ENCODE results near the gene RAI2. TPM values are rescaled to one million over a fixed set of nuclear protein-coding genes. Genes with fewer than 3 reads are reported as not detected.

RAI2 gene
- polyA plus RNA-seq, 1 experiment, result 0.04 TPM

GRCh38 chrX:17869580-17869979, 8.5 kb upstream of the RAI2 start:
- H3K36me3 ChIP-seq (ENCODE audit: control insufficient read depth, insufficient read depth, low read length), result no peaks in the 10 kb centered on the region
- H3K27me3 ChIP-seq (ENCODE audit: control insufficient read depth, insufficient read depth, low read length), result no peaks in the 10 kb centered on the region
- POLR2A ChIA-PET, result no interaction called here
- H3K4me3 ChIP-seq (ENCODE audit: low read depth, low read length), result no peak overlapping the region
- CTCF ChIA-PET, result no interaction called here
- TF ChIP-seq CTCF (IDR thresholded peaks at IDR 0.05; ENCODE audit: insufficient read depth, low read depth, low read length), result no peak
- DNase-seq (ENCODE audit: low read depth), result no peak

- H3K36me3 ChIP-seq (ENCODE audit: control insufficient read depth, insufficient read depth, low read length), result no peaks in the 10 kb centered on the region
- ChIA-PET POLR2A (no interaction called here), CTCF (no interaction called here)
- TF ChIP-seq CTCF (IDR thresholded peaks at IDR 0.05; ENCODE audit: insufficient read depth, low read depth, low read length), result no peak
- no peak for DNase-seq (ENCODE audit: low read depth)
- peaks cover 14% of the 10 kb centered on the region; the same call in 1 of the 2 replicates for H3K27me3 ChIP-seq (ENCODE audit: control insufficient read depth, insufficient read depth, low read length)
- H3K4me3 ChIP-seq (ENCODE audit: low read depth, low read length), result no peak overlapping the region
Observed at GRCh38 chrX:17861489-17862011, 452 bp upstream of the RAI2 start.

- peak overlapping the region; percentile 27 for H3K4me3 ChIP-seq (ENCODE audit: low read depth, low read length)
- DNase-seq (ENCODE audit: low read depth), result no peak
- no peak for TF ChIP-seq CTCF (IDR thresholded peaks at IDR 0.05; ENCODE audit: insufficient read depth, low read depth, low read length)
Observed at GRCh38 chrX:17860179-17860780, 818 bp downstream of the RAI2 start.

GRCh38 chrX:17859609-17860178, 1.4 kb downstream of the RAI2 start:
- H3K36me3 ChIP-seq (ENCODE audit: control insufficient read depth, insufficient read depth, low read length), result no peaks in the 10 kb centered on the region
- CTCF ChIA-PET, result interaction anchor here (0.6 kb wide), 1 partner anchor 97 kb away, joined by 5 read pairs; no protein-coding TSS in a partner anchor
- POLR2A ChIA-PET, result no interaction called here
- H3K27me3 ChIP-seq (ENCODE audit: control insufficient read depth, insufficient read depth, low read length), result peaks cover 14% of the 10 kb centered on the region; the same call in 1 of the 2 replicates
- H3K4me3 ChIP-seq (ENCODE audit: low read depth, low read length), result no peak overlapping the region
- TF ChIP-seq CTCF (IDR thresholded peaks at IDR 0.05; ENCODE audit: insufficient read depth, low read depth, low read length), result no peak
- DNase-seq (ENCODE audit: low read depth), result no peak

More at GRCh38 chrX:17860179-17860780, 818 bp downstream of the RAI2 start:
- Histone ChIP-seq H3K36me3 (ENCODE audit: control insufficient read depth, insufficient read depth, low read length) (no peaks in the 10 kb centered on the region), H3K27me3 (ENCODE audit: control insufficient read depth, insufficient read depth, low read length) (peaks cover 14% of the 10 kb centered on the region; the same call in 1 of the 2 replicates)
- POLR2A ChIA-PET, result no interaction called here
- CTCF ChIA-PET, result interaction anchor here (0.6 kb wide), 1 partner anchor 96 kb away, joined by 5 read pairs; no protein-coding TSS in a partner anchor

GRCh38 chrX:17854531-17854930, 6.6 kb downstream of the RAI2 start:
- POLR2A ChIA-PET, result no interaction called here

More at GRCh38 chrX:17854531-17854930, 6.6 kb downstream of the RAI2 start:
- no peak overlapping the region for H3K4me3 ChIP-seq (ENCODE audit: low read depth, low read length)
- no peaks in the 10 kb centered on the region for H3K36me3 ChIP-seq (ENCODE audit: control insufficient read depth, insufficient read depth, low read length)
- H3K27me3 ChIP-seq (ENCODE audit: control insufficient read depth, insufficient read depth, low read length), result peaks cover 7% of the 10 kb centered on the region; the same call in 1 of the 2 replicates
- no peak for TF ChIP-seq CTCF (IDR thresholded peaks at IDR 0.05; ENCODE audit: insufficient read depth, low read depth, low read length)
- CTCF ChIA-PET, result no interaction called here
- DNase-seq (ENCODE audit: low read depth), result no peak
